Keratinocyte (primary cell): ENCODE data around the gene ZNRF1. TPM values are rescaled to one million over a fixed set of nuclear protein-coding genes. Genes with fewer than 3 reads are reported as not detected.

Source experiments
- DNase-seq: peaks from one replicate; pipeline ENCODE4 v3.0.0-alpha.2; 2011; ENCODE audit warnings: low read depth, missing footprints, low spot score
- FAIRE-seq: peaks from 2 replicates; lab custom pipeline; 2011; peaks lifted over from hg19 to GRCh38; lab: Jason Lieb, UNC
- H2AFZ ChIP-seq: 2 replicates; pipeline ENCODE4 v1.6.0; 2012; ENCODE audit warnings: low read length, control low read depth, inconsistent platforms; ENCODE audit not compliant: control insufficient read depth
- H3K27ac ChIP-seq: 2 replicates; pipeline ENCODE4 v1.5.1; 2011; ENCODE audit warnings: low read length; ENCODE audit not compliant: control insufficient read depth, insufficient read depth
- H3K27me3 ChIP-seq: 3 replicates; pipeline ENCODE4 v1.6.0; 2011; ENCODE audit warnings: low read length; ENCODE audit not compliant: control insufficient read depth, insufficient read depth; ENCODE audit errors: extremely low read depth
- H3K36me3 ChIP-seq, 2 experiments: 2 replicates in 1 of 2; 3 replicates in 1 of 2; pipeline ENCODE4 v1.5.1; 2011; ENCODE audit warnings: low read length in 2 of 2, mild to moderate bottlenecking in 1 of 2; ENCODE audit not compliant: control insufficient read depth in 2 of 2, insufficient read depth in 2 of 2; ENCODE audit errors: extremely low read depth in 1 of 2
- H3K4me1 ChIP-seq: 3 replicates; pipeline ENCODE4 v1.5.1; 2011; ENCODE audit warnings: low read length; ENCODE audit not compliant: control insufficient read depth, insufficient read depth; ENCODE audit errors: extremely low read depth
- H3K4me2 ChIP-seq: 3 replicates; pipeline ENCODE4 v1.6.0; 2011; ENCODE audit warnings: low read depth, low read length; ENCODE audit not compliant: control insufficient read depth, insufficient read depth; ENCODE audit errors: extremely low read depth
- H3K4me3 ChIP-seq, 3 experiments: fragments of 200-600 bp in 1 of 3; sonication (generic) in 1 of 3; 2 replicates in 2 of 3; 3 replicates in 1 of 3; pipeline ENCODE4 v1.5.1; 2011 to 2016; ENCODE audit warnings: low read length in 3 of 3, mild to moderate bottlenecking in 3 of 3, control low read depth in 2 of 3, inconsistent platforms in 1 of 3, low read depth in 1 of 3, mixed read lengths in 1 of 3, mixed run types in 1 of 3, moderate library complexity in 1 of 3; ENCODE audit not compliant: control insufficient read depth in 2 of 3, insufficient read depth in 2 of 3; ENCODE audit errors: extremely low read depth in 1 of 3
- H3K79me2 ChIP-seq: 2 replicates; pipeline ENCODE4 v1.6.0; 2012; ENCODE audit warnings: low read length; ENCODE audit not compliant: control insufficient read depth, insufficient read depth
- H3K9ac ChIP-seq: 3 replicates; pipeline ENCODE4 v1.6.0; 2011; ENCODE audit warnings: low read length; ENCODE audit not compliant: control insufficient read depth, insufficient read depth; ENCODE audit errors: extremely low read depth
- H3K9me1 ChIP-seq: 3 replicates; pipeline ENCODE4 v1.6.0; 2011; ENCODE audit warnings: low read length; ENCODE audit not compliant: control insufficient read depth, insufficient read depth; ENCODE audit errors: extremely low read depth
- H3K9me3 ChIP-seq: 2 replicates; pipeline ENCODE4 v1.5.1; 2012; ENCODE audit warnings: low read depth, low read length; ENCODE audit not compliant: control insufficient read depth
- H4K20me1 ChIP-seq: 3 replicates; pipeline ENCODE4 v1.6.0; 2011; ENCODE audit warnings: low read length; ENCODE audit not compliant: control insufficient read depth, insufficient read depth; ENCODE audit errors: extremely low read depth
- CTCF ChIP-seq, 3 experiments: IDR thresholded peaks in 1 of 3; conservative IDR thresholded peaks in 1 of 3; optimal IDR thresholded peaks in 1 of 3; 2 replicates in 2 of 3; 3 replicates in 1 of 3; pipeline versions ENCODE3 to v1.5.1; 2011; ENCODE audit warnings: low read length in 3 of 3, mild to moderate bottlenecking in 3 of 3, moderate library complexity in 2 of 3, control low read depth in 1 of 3, inconsistent platforms in 1 of 3; ENCODE audit not compliant: insufficient read depth in 2 of 3; ENCODE audit errors: extremely low read depth in 1 of 3
- EZH2 ChIP-seq: IDR thresholded peaks from one replicate; pipeline ENCODE4 v1.6.1; 2012; ENCODE audit warnings: inconsistent platforms, mild to moderate bottlenecking, low read length, moderate library complexity
- dilution Hi-C: fragments of 300-500 bp; cut with MboI; formaldehyde crosslinking; loops from one replicate; pipeline ENCODE4 v1.7.0; 2020; ENCODE audit warnings: low sequenced_read_pairs; ENCODE audit not compliant: extremely low pct_ligation_motif_present
- polyA plus RNA-seq, 5 experiments: library from polyadenylated mRNA; depleted of rRNA in 3 of 5; stranded (reverse) in 3 of 5; stranded (forward) in 1 of 5; unstranded in 1 of 5; fragments of >200 nt; gene quantifications; 1 replicate in 1 of 5; 2 replicates in 3 of 5; 3 replicates in 1 of 5; pipeline versions ENCODE4 v1.2.1 to v1.2.3, GENCODE V29; 2011 to 2012; ENCODE audit warnings: missing spikeins in 2 of 5, low read depth in 1 of 5, low replicate concordance in 1 of 5

Gene ZNRF1
- polyA plus RNA-seq, 1 donor (not counting 4 experiments of a cell fraction or from before 2014, with no cell fraction given) = 19.1 TPM

GRCh38 chr16:74997042-74997491 is 1.8 kb upstream of the ZNRF1 start:
- DNase-seq = no peak
- Histone ChIP-seq H3K9me3 (no peaks in the 10 kb centered on the region), H3K27ac (no peak overlapping the region), H2AFZ (no peak overlapping the region), H3K27me3 (no peaks in the 10 kb centered on the region), H3K4me2 (no peak overlapping the region), H3K9ac (no peak overlapping the region), H3K4me3 (no peak overlapping the region), H3K9me1 (no peaks in the 10 kb centered on the region), H3K79me2 (peaks cover 24% of the 10 kb centered on the region), H3K36me3 (no peaks in the 10 kb centered on the region), H3K4me1 (peaks cover 22% of the 10 kb centered on the region), H4K20me1 (no peaks in the 10 kb centered on the region)
- dilution Hi-C loops = no loop called here
- TF ChIP-seq CTCF (optimal IDR thresholded peaks at IDR 0.05 in 1 of 3, IDR thresholded peaks at IDR 0.05 in 1 of 3, conservative IDR thresholded peaks at IDR 0.05 in 1 of 3; ENCODE audit: extremely low read depth in 1 of 3, insufficient read depth in 2 of 3, low read length in 3 of 3) = no peak
- TF ChIP-seq EZH2 = no peak
- no peak for FAIRE-seq

GRCh38 chr16:74999219-74999608 is 390 bp downstream of the ZNRF1 start:
- Histone ChIP-seq H3K27ac (peak overlapping the region; percentile 43), H4K20me1 (no peaks in the 10 kb centered on the region), H2AFZ (no peak overlapping the region), H3K36me3 (no peaks in the 10 kb centered on the region), H3K4me3 (peak overlapping the region; percentile 64 to 87 (median 73)), H3K27me3 (no peaks in the 10 kb centered on the region), H3K9ac (peak overlapping the region; percentile 65), H3K4me1 (peaks cover 33% of the 10 kb centered on the region), H3K9me1 (peaks cover 2% of the 10 kb centered on the region), H3K9me3 (no peaks in the 10 kb centered on the region), H3K4me2 (peak overlapping the region; percentile 96), H3K79me2 (peaks cover 42% of the 10 kb centered on the region)
- FAIRE-seq = no peak
- no peak for DNase-seq
- no peak for TF ChIP-seq CTCF (optimal IDR thresholded peaks at IDR 0.05 in 1 of 3, IDR thresholded peaks at IDR 0.05 in 1 of 3, conservative IDR thresholded peaks at IDR 0.05 in 1 of 3; ENCODE audit: extremely low read depth in 1 of 3, insufficient read depth in 2 of 3, low read length in 3 of 3)
- dilution Hi-C loops = no loop called here
